GM20431 (cell line): ENCODE data around the gene MBNL1.
"Not testable (repeated sequence)": the region's sequence is repeated elsewhere in the genome, so short reads cannot be mapped to it uniquely, and the experiment has no call there.

ENCODE experiments used
- in situ Hi-C: fragments of 300-500 bp; cut with MseI, MboI; formaldehyde crosslinking; loops from one replicate; pipeline ENCODE4 v1.15.0; 2020; ENCODE audit warnings: low sequenced_read_pairs; ENCODE audit not compliant: unreplicated experiment

The MBNL1 gene

GRCh38 chr3:152337337-152337736 lies 68.6 kb downstream of the MBNL1 start:
- in situ Hi-C loops = not testable (repeated sequence)

GRCh38 chr3:152338159-152338720 lies 69.5 kb downstream of the MBNL1 start:
- in situ Hi-C loops = no loop called here

DNA sequence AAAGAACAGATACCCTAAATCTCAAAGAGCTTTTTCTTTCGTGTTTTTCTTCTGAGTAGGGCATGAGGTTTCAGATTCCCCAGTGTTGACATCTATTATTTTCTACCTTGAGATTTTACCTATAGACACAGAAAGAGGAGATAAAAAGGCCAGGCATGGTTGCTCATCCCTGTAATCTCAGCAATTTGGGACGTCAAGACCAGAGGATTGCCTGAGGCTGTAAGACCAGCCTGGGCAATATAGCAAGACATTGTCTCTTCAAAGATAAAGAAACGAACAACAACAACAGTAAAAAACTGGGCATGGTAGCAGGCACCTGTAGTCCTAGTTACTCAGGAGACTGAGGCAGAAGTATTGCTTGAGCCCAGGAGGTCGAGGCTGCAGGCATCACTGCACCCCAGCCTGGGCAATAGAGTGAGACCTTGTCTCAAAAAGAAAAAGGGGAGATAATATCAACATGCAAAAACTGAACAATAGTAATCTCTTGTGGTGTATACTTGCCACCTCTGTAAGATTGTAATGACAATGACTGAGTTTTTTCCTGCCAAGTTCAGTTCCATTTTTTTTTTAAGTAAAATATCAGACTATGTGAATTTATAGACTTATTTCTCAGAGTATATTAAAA lies 71.3 kb downstream of the MBNL1 start:
- in situ Hi-C loops = no loop called here

GRCh38 chr3:152345233-152345632 lies 76.5 kb downstream of the MBNL1 start:
- in situ Hi-C loops = no loop called here

- in situ Hi-C loops = no loop called here
These were observed 77.3 kb downstream of the MBNL1 start for GRCh38 chr3:152346058-152346457.

- in situ Hi-C loops = no loop called here
These were observed 78.0 kb downstream of the MBNL1 start for GRCh38 chr3:152346740-152347139.

GRCh38 chr3:152348436-152349177 lies 79.9 kb downstream of the MBNL1 start:
- in situ Hi-C loops = no loop called here

DNA sequence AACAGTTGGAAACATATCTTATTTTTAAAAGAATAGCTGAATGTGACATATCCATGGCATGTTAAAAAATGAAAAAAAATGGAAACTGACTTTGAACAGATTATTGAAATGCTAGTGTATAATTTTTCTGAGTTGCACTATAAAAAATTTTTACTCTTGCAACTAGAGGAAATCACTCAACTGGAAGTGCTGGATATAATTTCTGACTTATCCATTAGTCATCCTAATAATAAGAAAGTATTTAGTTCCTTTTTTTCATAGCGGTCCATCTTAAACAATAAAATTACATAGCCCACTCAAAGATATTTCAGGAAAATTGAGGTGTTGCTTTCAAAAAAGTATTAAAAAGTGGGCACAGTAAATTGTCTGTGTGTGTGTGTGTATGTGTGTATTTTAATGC lies 80.7 kb downstream of the MBNL1 start:
- in situ Hi-C loops = no loop called here

DNA sequence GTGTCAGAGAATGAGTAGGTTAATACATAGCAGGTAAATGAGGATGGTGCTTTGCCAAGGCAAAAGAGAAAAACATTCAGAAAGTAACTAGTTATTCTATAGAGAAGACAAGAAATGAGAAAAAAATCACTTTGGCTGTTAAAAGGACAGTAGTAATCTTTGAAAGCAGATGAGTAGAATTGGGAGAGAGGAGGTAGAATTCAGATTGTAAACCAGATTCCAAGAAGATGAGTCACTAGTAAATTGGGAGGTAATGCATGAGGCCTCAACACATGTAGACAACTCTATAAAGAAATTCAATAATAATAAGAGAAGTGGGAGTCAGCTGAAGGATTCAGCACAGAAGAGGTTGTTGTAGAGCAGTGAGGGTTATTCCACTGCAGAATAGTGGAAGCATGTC lies 81.4 kb downstream of the MBNL1 start:
- in situ Hi-C loops = no loop called here

DNA sequence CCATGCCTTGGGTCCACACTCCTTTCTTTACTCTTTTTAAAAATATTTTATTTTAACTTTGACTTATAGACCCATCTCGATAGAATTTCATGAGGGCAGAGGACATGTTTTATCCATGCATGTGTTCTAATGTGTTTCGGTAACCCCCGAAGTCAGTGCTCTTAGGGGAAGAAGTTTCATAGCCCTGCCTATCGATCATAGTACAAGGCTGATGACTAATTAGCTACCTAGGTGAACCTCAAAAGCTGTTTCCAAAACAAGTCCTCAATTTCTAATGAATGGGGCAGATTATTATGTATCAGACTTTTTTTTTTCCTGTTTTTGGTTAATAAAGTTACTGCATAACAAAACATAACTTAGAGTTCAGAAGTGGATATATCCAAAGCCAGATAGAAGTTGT lies 82.0 kb downstream of the MBNL1 start:
- in situ Hi-C loops = no loop called here

- in situ Hi-C loops = no loop called here
These were observed 83.8 kb downstream of the MBNL1 start for GRCh38 chr3:152352554-152352953.

- in situ Hi-C loops = no loop called here
These were observed 84.8 kb downstream of the MBNL1 start for GRCh38 chr3:152353578-152353977.

- in situ Hi-C loops = no loop called here
These were observed 87.3 kb downstream of the MBNL1 start for GRCh38 chr3:152355744-152356665.

- in situ Hi-C loops = no loop called here
These were observed 88.1 kb downstream of the MBNL1 start for GRCh38 chr3:152356870-152357276.

DNA sequence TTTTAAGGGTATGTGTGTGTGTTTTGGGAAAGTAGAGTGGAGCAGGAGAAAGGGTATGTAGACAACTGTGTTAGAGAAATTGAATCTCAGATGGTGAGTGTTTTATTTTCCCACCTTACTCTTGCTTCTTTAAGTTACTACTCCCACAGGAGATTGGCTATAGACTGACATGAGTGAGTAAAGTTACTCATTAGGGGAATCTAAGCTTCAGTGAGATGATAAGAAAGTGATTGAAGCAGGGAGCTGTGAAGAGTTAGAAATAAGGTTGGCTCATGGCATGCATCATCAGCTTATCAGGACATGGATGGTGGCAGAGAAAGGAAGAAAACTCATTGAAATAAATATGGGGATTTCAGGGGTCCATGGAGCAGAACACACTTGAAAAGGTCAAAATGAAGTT lies 88.9 kb downstream of the MBNL1 start:
- in situ Hi-C loops = no loop called here

DNA sequence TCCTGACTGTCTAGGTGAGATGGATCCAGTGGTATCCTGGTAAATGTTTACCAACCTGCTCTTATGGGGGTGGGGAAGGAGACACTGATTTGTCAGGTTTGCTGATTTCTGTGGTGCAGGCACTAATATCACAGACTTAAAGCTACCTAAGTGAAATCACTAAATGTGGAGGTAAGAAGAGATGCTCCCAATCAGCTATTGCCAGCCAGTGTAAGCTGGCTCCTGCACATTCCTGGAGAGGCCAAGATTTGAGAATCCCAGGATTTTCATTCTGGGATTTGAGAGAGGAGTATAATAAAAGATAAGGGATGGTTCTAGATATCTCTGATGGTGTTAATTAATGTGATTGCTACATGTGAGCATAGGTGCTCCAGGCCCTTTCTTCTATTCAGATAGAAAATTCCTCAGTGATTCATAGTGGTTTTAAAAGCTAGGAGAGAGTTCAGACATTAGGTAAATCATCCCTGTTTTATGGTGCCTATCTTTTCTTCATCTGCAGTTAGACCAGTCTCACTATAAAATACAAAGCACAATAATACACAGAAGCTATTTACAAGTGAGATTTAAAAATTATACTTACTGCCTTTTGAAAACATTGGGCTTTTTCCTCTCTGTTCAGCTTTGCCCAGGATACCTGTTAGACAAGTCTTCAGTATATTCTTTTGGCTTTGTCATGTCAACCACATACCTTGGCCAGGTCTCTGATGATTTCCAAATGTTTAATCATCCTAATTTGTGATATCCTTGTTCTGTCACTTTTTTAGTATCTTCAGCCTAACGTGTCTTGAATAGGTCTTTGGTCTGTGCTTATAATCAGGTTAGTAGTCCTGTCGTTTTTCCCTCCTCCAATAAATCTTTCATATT lies 90.9 kb downstream of the MBNL1 start:
- in situ Hi-C loops = no loop called here

DNA sequence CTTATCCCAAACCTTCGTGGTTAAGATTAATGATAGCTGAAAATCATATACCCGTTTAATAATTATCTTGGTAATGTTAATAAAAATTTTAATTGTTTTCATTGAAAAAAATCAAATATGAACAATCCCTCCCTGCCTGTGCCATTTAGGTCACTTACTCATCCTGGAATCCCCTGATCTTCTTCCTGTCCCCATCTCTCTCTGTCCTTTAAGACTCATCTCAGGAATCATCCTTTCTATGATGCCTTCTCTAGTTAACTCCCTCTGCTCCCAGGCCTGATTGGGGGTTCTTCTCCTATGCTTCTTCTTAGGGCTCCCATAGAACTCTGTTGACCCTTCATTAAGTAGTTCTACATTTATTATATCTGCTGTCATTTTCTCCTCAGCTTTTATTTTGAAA lies 91.6 kb downstream of the MBNL1 start:
- in situ Hi-C loops = no loop called here

DNA sequence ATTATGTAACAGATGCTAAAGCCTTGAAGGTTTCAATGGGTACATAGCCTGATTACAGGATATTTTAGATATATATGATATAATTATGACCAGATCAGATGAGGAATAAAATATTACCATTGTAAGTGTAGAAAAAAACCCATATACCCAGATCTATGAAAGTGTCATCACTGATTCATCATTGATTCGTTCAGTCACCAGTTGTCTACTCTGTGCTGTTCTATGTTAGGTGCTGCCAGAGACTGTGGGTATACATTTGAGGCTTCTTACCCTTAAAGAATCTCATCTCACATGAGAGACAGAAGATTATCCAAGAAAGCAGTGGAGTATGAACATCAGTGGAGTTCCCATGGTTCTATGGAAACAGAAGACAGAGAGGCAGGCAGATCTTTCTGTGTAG lies 92.2 kb downstream of the MBNL1 start:
- in situ Hi-C loops = no loop called here

GRCh38 chr3:152362086-152362485 lies 93.4 kb downstream of the MBNL1 start:
- in situ Hi-C loops = no loop called here

DNA sequence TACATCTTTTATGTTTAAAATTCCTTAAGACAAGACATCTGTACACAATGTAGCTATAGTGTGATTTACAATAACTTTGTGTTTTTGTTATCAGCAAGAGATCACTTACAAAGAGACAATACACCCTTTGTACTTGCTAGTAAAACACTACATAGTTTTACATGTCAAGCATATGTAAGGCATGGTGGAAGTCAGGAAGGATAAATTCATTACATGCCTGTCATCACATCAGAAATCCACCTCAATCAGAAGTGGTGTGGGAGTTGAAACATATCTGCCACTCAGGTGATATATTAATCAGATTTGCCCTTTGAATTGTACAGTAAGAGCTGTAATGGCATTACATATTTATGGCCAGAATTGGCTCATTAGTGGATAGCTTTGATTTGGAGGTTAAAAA lies 95.5 kb downstream of the MBNL1 start:
- in situ Hi-C loops = no loop called here
